Measurements from ENCODE around the gene CARD6. TPM values are rescaled to one million over a fixed set of nuclear protein-coding genes. Genes with fewer than 3 reads are reported as not detected.
A peak's percentile ranks its signal among the peaks of the same experiment; 100 is the strongest.

Gene CARD6
- total and polyA plus RNA-seq, 7 experiments from 2014 or later: 1.2 to 5.3 (median 2.9) TPM

DNA sequence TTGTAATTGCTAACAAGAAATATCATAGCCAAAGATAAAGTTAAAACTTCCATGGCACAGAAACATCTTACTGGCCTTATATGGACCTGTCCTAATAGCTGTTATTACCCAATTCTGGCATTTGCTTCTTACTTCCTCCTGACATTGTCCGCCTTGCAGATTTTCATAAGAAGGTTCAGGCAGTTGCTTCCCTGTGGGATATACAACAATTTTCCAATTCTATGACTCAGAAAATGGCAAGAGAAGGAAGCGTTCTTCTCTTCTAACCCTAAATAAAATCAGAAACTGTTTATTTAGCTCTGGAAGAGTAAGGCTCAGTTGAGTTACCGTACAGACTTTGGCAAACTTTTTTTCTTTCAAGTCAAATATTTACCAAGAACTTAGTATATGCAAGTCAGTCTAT, 44.7 kb upstream of the CARD6 start:
- H3K36me3 Mint-ChIP-seq: peaks cover 0 to 23% (median 0%) of the 10 kb centered on the region in 5 donors
- peak overlapping the region in 7 of 9 donors; percentile 4 to 89 (median 41) for H3K27ac Mint-ChIP-seq
- peak overlapping the region; percentile 91 for H3K27ac ChIP-seq (ENCODE audit: low read depth, low read length)
- intact Hi-C loops (cut with micrococcal nuclease): loop anchor here in 1 of 2 donors (2.0 kb wide), 2 partner anchors 16 to 386 kb away; no protein-coding TSS in a partner anchor
- no peak for DNase-seq
- no peaks in the 10 kb centered on the region for H3K9me3 ChIP-seq (ENCODE audit: control insufficient read depth in 2 of 3, low read length in 3 of 3)
- H3K4me1 ChIP-seq (ENCODE audit: control insufficient read depth in 2 of 2, insufficient read depth in 2 of 2, low read length in 2 of 2): peaks cover 12 to 28% of the 10 kb centered on the region in 2 donors
- H3K27me3 Mint-ChIP-seq: peaks cover 0 to 13% (median 0%) of the 10 kb centered on the region in 5 donors
- no peaks in the 10 kb centered on the region for H3K27me3 ChIP-seq (ENCODE audit: control insufficient read depth in 2 of 2, insufficient read depth in 2 of 2, low read length in 2 of 2)
- POLR2A ChIA-PET: interaction anchor here (0.9 to 1.0 kb wide), 2 partner anchors 45 to 101 kb away, joined by 3 read pairs; partner anchors contain the start of gene CARD6
- CTCF ChIA-PET: interaction anchor here (1.4 kb wide), 1 partner anchor 36 kb away, joined by 3 read pairs; no protein-coding TSS in a partner anchor
- H3K9me3 Mint-ChIP-seq: no peaks in the 10 kb centered on the region
- H3K4me3 Mint-ChIP-seq: peak overlapping the region; percentile 64 to 95 (median 94)
- no peak for ATAC-seq
- peak overlapping the region; percentile 65 for H3K4me3 ChIP-seq (ENCODE audit: low read length)
- H3K36me3 ChIP-seq (ENCODE audit: control insufficient read depth in 2 of 3, insufficient read depth in 3 of 3, low read length in 3 of 3): no peaks in the 10 kb centered on the region
- peaks cover 32 to 67% (median 54%) of the 10 kb centered on the region in 7 donors for H3K4me1 Mint-ChIP-seq

DNA sequence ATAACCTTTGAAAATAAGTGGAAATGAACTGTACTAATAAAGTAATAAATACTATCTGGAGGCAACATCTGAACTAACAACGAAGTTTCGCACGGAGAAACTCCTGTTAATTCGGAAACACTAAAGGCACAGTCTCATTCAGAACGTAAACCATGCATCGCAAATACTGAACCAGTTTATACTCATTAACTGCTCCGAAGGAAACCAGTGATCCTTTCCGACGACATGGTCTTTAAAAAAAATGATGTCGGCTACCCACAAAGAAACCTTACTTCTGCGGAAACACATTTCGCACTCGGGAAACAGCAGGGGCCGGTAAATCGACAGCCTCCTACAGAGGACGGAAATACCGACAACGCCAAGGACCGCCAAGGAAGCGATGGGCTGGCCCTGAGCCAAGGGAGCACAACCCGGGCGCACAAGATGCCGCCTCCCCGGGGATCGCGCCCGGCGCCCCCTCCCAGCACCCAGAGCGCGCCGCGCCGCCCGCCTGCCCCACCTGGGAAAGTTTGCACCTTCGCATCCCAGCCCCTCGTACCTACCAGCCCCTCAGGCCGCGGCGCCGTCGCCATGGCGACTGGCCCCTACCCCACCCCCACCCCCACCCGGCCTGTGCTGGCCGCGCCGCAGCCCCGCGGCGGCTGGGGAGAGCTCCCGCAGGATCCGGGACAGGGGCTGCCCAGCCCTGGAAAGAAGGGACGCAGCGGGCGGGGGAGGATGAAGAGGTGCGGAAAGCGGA, 43.7 kb upstream of the CARD6 start:
- Histone ChIP-seq H3K9me3 (ENCODE audit: control insufficient read depth in 2 of 3, low read length in 3 of 3) (no peaks in the 10 kb centered on the region), H3K27me3 (ENCODE audit: control insufficient read depth in 2 of 2, insufficient read depth in 2 of 2, low read length in 2 of 2) (no peaks in the 10 kb centered on the region), H3K36me3 (ENCODE audit: control insufficient read depth in 2 of 3, insufficient read depth in 3 of 3, low read length in 3 of 3) (no peaks in the 10 kb centered on the region), H3K27ac (ENCODE audit: low read depth, low read length) (peak overlapping the region; percentile 91), H3K4me3 (ENCODE audit: low read length) (peak overlapping the region; percentile 65), H3K4me1 (ENCODE audit: control insufficient read depth in 2 of 2, insufficient read depth in 2 of 2, low read length in 2 of 2) (peaks cover 12 to 19% of the 10 kb centered on the region in 2 donors)
- Mint-ChIP-seq H3K27me3 (peaks cover 0 to 15% (median 0%) of the 10 kb centered on the region in 5 donors), H3K4me1 (peaks cover 29 to 58% (median 48%) of the 10 kb centered on the region in 7 donors), H3K36me3 (peaks cover 0 to 23% (median 0%) of the 10 kb centered on the region in 5 donors), H3K4me3 (peak overlapping the region; percentile 86 to 95 (median 94)), H3K27ac (peak overlapping the region; percentile 74 to 96 (median 94)), H3K9me3 (no peaks in the 10 kb centered on the region)
- peak; percentile 38 for ATAC-seq
- ChIA-PET CTCF (interaction anchor here (0.7 kb wide), 1 partner anchor 1160 kb away, joined by 3 read pairs; no protein-coding TSS in a partner anchor), POLR2A (interaction anchor here (1.0 kb wide), 2 partner anchors 10 to 44 kb away, joined by 3 read pairs; partner anchors contain the start of gene CARD6)
- peak; percentile 56 to 78 (median 71) for DNase-seq
- intact Hi-C loops (cut with micrococcal nuclease): loop anchor here (1.0 to 2.0 kb wide), 8 partner anchors 17 to 1128 kb away; partner anchors contain the start of genes RIMOC1 (in 2 of the 2), RPL37 (in 2 of the 2), TTC33 (in 2 of the 2) and FBXO4 (in 1 of the 2)

DNA sequence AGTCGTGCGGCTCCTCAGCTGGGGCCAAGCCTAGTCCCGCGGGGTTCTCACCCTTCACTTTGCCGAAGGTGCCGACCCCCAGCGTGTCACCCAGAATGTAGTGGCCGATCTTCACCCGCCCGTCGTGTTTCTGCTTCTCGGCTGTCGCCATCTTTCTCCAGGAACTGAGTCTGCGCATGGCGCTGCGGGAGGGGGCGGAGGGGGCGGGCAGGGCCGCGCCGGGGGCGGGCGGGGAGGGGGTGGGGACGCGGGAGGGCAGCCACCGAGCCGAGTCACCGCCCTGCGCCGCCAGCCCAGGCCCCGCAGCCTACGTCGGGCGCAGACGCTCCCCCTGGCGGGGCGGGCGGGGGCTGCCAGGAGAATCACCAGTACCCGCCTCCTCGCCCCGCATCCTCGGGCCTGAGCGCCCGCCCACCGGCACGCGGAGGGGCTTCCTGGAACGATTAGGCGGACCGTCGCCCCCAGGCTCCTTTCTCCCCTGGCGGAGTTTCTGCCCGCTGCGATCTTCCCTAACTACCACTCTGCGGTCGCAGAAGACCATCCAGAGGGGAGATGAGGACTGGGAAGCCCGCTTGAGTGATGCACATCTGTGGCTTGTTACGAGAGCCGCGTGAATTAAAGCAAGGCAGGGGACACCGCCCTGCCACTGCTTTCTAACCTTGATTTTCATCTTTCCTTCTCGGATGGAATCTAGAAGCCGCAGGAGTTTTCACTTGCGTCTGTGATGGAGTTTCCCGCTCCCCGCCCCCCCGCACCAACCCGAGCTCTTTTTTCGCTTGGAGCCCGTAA, 43.0 kb upstream of the CARD6 start, which contains the start of gene PRKAA1:
Gene PRKAA1 (minus strand): TSS at position 363 of the 789 bp plus-strand sequence. CDS start 185 bp downstream, at position 178.
- peaks cover 12 to 16% of the 10 kb centered on the region in 2 donors for H3K4me1 ChIP-seq (ENCODE audit: control insufficient read depth in 2 of 2, insufficient read depth in 2 of 2, low read length in 2 of 2)
- H3K36me3 ChIP-seq (ENCODE audit: control insufficient read depth in 2 of 3, insufficient read depth in 3 of 3, low read length in 3 of 3): no peaks in the 10 kb centered on the region
- H3K27me3 ChIP-seq (ENCODE audit: control insufficient read depth in 2 of 2, insufficient read depth in 2 of 2, low read length in 2 of 2): no peaks in the 10 kb centered on the region
- Mint-ChIP-seq H3K9me3 (no peaks in the 10 kb centered on the region), H3K36me3 (peaks cover 0 to 23% (median 0%) of the 10 kb centered on the region in 5 donors), H3K27ac (peak within 1 kb of the TSS; percentile 74 to 96 (median 94)), H3K27me3 (peaks cover 0 to 17% (median 0%) of the 10 kb centered on the region in 5 donors), H3K4me3 (peak within 1 kb of the TSS; percentile 86 to 96 (median 94)), H3K4me1 (peaks cover 28 to 55% (median 44%) of the 10 kb centered on the region in 7 donors)
- no peaks in the 10 kb centered on the region for H3K9me3 ChIP-seq (ENCODE audit: control insufficient read depth in 2 of 3, low read length in 3 of 3)
- intact Hi-C loops (cut with micrococcal nuclease): loop anchor here (1.0 kb wide), 6 partner anchors 37 to 1127 kb away; partner anchors contain the start of genes RIMOC1 (in 2 of the 2), RPL37 (in 2 of the 2), TTC33 (in 2 of the 2) and FBXO4 (in 1 of the 2)
- ChIA-PET POLR2A (interaction anchor here (1.0 kb wide), 2 partner anchors 9 to 31 kb away, joined by 3 to 5 read pairs; no protein-coding TSS in a partner anchor), CTCF (interaction anchor here (0.6 to 0.8 kb wide), 3 partner anchors 10 to 79 kb away, joined by 3 read pairs; partner anchors contain the start of gene RPL37)
- DNase-seq (peak; percentile 86 to 92 (median 91)), ATAC-seq (peak; percentile 98)
- peak within 1 kb of the TSS; percentile 91 for H3K27ac ChIP-seq (ENCODE audit: low read depth, low read length)
- peak within 1 kb of the TSS; percentile 98 for H3K4me3 ChIP-seq (ENCODE audit: low read length)

DNA sequence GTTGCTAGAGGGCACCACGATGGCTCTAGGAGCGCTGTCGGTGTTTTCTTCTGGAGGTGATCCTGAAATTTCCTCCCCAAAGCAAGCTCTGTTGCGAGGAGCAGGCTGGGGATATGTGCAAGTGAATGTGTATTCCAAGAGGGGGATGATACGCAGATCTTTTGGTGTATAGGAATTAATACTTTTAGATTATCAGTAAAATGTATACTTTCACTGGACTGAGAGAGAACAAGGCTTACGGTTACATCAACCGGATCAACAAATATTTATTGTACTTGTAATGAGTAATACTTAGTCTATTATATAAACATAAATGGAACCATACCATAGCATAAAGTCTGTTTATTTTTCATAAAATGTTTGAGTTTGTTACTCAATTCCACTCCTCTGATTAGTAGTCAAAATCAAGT, 42.4 kb upstream of the CARD6 start:
- peak overlapping the region; percentile 86 for H3K27ac ChIP-seq (ENCODE audit: low read depth, low read length)
- peak overlapping the region; percentile 74 to 96 (median 89) for H3K27ac Mint-ChIP-seq
- peaks cover 0 to 21% (median 0%) of the 10 kb centered on the region in 5 donors for H3K36me3 Mint-ChIP-seq
- intact Hi-C loops (cut with micrococcal nuclease): loop anchor here (1.0 kb wide), 6 partner anchors 36 to 1126 kb away; partner anchors contain the start of genes RIMOC1 (in 2 of the 2), RPL37 (in 2 of the 2), TTC33 (in 2 of the 2) and FBXO4 (in 1 of the 2)
- no peaks in the 10 kb centered on the region for H3K9me3 Mint-ChIP-seq
- H3K9me3 ChIP-seq (ENCODE audit: control insufficient read depth in 2 of 3, low read length in 3 of 3): no peaks in the 10 kb centered on the region
- DNase-seq (no peak), ATAC-seq (no peak)
- no peaks in the 10 kb centered on the region for H3K27me3 ChIP-seq (ENCODE audit: control insufficient read depth in 2 of 2, insufficient read depth in 2 of 2, low read length in 2 of 2)
- CTCF ChIA-PET: interaction anchor here (0.6 to 0.8 kb wide), 3 partner anchors 11 to 78 kb away, joined by 3 read pairs; partner anchors contain the start of gene RPL37
- POLR2A ChIA-PET: interaction anchor here (0.6 to 1.0 kb wide), 2 partner anchors 30 to 1126 kb away, joined by 3 to 5 read pairs; partner anchors contain the start of gene FBXO4
- H3K4me3 Mint-ChIP-seq: peak overlapping the region; percentile 86 to 96 (median 94)
- peaks cover 23 to 49% (median 38%) of the 10 kb centered on the region in 7 donors for H3K4me1 Mint-ChIP-seq
- no peaks in the 10 kb centered on the region for H3K36me3 ChIP-seq (ENCODE audit: control insufficient read depth in 2 of 3, insufficient read depth in 3 of 3, low read length in 3 of 3)
- H3K4me3 ChIP-seq (ENCODE audit: low read length): peak overlapping the region; percentile 98
- peaks cover 10 to 12% of the 10 kb centered on the region in 2 donors for H3K4me1 ChIP-seq (ENCODE audit: control insufficient read depth in 2 of 2, insufficient read depth in 2 of 2, low read length in 2 of 2)
- peaks cover 0 to 17% (median 0%) of the 10 kb centered on the region in 5 donors for H3K27me3 Mint-ChIP-seq

DNA sequence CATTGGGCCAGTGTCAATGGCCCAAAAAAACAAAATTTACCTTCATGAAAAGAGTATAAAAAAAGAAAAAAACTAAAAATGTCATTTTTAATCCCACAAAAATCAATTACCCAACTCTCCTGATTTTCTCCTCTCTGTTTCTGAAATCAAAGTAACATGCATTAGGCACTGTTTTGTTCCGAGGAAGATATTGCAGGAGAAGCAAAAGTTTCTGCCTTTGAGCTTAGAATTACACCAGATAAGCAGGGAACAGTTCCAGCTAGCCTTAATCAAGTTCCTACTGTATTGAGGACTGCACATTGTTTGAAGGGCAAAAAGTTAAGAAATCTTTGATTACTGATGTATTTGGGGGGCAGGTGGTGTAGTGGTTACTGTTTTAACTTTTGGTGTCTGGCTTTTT, 41.9 kb upstream of the CARD6 start:
- Histone ChIP-seq H3K36me3 (ENCODE audit: control insufficient read depth in 2 of 3, insufficient read depth in 3 of 3, low read length in 3 of 3) (no peaks in the 10 kb centered on the region), H3K4me3 (ENCODE audit: low read length) (no peak overlapping the region), H3K4me1 (ENCODE audit: control insufficient read depth in 2 of 2, insufficient read depth in 2 of 2, low read length in 2 of 2) (peaks cover 10 to 12% of the 10 kb centered on the region in 2 donors), H3K9me3 (ENCODE audit: control insufficient read depth in 2 of 3, low read length in 3 of 3) (no peaks in the 10 kb centered on the region), H3K27me3 (ENCODE audit: control insufficient read depth in 2 of 2, insufficient read depth in 2 of 2, low read length in 2 of 2) (no peaks in the 10 kb centered on the region), H3K27ac (ENCODE audit: low read depth, low read length) (peak overlapping the region; percentile 86)
- H3K4me1 Mint-ChIP-seq: peaks cover 20 to 44% (median 35%) of the 10 kb centered on the region in 7 donors
- peaks cover 0 to 17% (median 0%) of the 10 kb centered on the region in 5 donors for H3K36me3 Mint-ChIP-seq
- H3K27me3 Mint-ChIP-seq: peaks cover 0 to 17% (median 0%) of the 10 kb centered on the region in 5 donors
- ATAC-seq: no peak
- ChIA-PET CTCF (interaction anchor here (0.6 to 0.7 kb wide), 2 partner anchors 11 to 36 kb away, joined by 3 read pairs; partner anchors contain the start of gene RPL37), POLR2A (interaction anchor here (0.6 to 1.0 kb wide), 2 partner anchors 29 to 1126 kb away, joined by 3 to 5 read pairs; partner anchors contain the start of gene FBXO4)
- H3K4me3 Mint-ChIP-seq: peak overlapping the region in 7 of 10 donors; percentile 89 to 95 (median 94)
- no peak for DNase-seq
- H3K27ac Mint-ChIP-seq: peak overlapping the region in 8 of 9 donors; percentile 9 to 96 (median 78)
- H3K9me3 Mint-ChIP-seq: no peaks in the 10 kb centered on the region
- intact Hi-C loops (cut with micrococcal nuclease): no loop called here
